Anterior cingulate cortex (tissue), 58 donors: Measurements from ENCODE around the gene NANOS2.
"Not testable (repeated sequence)": the region's sequence is repeated elsewhere in the genome, so short reads cannot be mapped to it uniquely, and the experiment has no call there.

ENCODE experiments used
- DNase-seq, 58 donors: peaks; one replicate each; lab custom pipeline; 2025; lab: John Stamatoyannopoulos, UW

NANOS2 gene

DNA sequence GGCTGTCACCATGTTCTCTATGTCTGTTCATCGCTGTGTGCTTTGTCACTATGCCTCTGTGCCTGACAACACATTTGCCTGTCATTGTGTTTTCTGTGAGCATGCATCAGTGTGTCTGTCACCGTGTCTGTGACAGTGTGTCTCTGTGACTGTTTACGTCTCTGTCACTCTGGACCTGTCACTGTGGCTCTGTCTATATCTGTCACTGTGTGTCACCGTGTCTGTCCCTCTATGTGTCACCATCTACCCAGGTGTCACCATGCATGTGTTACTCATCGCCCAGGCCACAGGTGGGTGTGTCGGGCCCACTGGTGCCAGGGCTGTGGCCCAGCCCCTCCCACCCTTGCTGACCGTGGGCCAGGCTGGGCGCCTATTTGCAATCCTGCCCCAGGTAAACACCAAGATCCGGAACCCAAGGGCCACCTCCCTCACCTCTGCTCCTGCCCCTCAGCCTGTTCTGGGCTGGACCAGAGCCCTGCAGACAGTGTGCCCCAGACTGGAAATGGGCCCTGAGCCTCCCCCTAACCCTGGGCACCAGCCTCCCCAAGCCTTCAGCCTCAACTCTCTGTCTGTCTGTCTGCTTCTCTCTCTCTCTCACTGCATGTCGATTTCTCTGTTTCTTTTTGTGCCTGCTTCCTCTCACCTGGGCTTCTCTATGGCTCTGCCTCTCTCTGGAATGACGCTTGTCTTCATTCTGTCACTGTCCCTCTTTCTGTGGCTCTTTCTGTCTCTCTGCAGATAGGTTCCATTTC, 36.4 kb downstream of the NANOS2 start:
- DNase-seq, result no peak

DNA sequence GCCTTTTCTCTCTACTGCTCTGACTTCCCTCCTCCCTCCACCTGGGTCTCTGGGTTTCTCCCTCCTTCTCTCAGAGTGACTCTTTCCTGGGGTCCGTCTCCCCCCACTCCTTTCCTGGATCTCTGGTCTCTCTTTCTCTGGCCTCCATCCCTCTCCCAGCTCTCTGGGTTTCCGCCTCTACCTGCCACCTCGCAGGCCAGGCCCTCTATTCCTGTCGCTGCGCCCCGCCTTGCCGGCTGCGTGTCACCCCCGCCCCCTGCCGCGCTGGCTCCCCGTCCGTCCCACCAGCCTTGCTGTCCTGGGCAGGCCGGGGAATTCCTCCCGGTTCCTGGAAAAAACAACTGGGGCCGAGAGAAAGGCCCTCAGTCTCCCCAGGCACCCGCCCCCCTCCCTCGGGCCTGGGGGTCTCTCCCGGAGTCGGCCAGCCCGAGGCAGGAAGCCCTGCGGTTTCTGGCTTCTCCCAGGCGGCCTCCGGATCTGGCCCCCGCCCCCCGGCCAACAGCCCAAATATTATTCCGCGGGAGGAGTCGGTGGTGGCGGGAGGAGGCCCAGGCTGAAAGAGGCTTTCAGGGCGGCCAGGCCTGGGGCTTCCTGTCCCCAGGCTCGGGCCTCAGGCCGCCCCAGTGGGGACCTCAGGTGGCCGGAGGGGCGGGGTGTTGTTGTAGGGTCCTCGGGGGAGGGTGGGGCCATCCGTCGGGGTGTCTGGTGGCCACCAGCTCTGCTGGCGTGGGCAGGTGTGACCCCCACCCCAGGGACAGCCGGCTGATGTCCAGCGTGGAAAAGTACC, 38.0 kb downstream of the NANOS2 start:
- DNase-seq, result no peak

DNA sequence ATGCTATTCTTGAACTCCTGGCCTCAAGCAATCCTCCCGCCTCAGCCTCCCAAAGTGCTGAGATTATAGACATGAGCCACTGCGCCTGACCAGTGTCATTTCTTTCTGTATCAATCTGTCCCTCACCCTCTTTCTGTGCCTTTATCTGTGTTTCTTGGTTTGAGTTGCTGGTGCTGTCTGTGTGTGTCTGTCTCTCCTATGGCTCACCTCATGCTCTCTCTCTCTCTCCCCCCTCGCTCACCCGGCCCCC, 38.5 kb downstream of the NANOS2 start:
- DNase-seq, result no peak

DNA sequence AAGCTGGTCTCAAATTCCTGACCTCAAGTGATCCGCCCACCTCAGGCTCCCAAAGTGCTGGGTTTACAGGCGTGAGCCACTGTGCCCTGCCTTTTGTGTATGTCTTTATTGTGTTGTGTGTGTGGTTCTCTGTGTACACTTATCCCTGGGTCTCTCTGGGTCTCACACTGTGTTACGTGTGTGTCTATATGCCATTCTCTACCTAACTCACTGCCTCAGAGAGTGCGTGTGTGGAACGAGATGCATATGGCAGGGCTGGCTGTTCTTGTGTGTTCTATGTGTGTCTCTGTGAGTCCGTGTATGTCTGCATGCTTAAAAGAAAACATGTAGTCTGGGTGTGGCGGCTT, 40.0 kb downstream of the NANOS2 start:
- no peak for DNase-seq

GRCh38 chr19:45873219-45873772, 41.3 kb downstream of the NANOS2 start:
- no peak for DNase-seq

DNA sequence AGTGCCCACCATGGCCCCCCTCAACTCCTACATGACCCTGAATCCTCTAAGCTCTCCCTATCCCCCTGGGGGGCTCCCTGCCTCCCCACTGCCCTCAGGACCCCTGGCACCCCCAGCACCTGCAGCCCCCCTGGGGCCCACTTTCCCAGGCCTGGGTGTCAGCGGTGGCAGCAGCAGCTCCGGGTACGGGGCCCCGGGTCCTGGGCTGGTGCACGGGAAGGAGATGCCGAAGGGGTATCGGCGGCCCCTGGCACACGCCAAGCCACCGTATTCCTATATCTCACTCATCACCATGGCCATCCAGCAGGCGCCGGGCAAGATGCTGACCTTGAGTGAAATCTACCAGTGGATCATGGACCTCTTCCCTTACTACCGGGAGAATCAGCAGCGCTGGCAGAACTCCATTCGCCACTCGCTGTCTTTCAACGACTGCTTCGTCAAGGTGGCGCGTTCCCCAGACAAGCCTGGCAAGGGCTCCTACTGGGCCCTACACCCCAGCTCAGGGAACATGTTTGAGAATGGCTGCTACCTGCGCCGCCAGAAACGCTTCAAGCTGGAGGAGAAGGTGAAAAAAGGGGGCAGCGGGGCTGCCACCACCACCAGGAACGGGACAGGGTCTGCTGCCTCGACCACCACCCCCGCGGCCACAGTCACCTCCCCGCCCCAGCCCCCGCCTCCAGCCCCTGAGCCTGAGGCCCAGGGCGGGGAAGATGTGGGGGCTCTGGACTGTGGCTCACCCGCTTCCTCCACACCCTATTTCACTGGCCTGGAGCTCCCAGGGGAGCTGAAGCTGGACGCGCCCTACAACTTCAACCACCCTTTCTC, 42.3 kb downstream of the NANOS2 start:
- DNase-seq, result no peak

- DNase-seq, result no peak
Observed at GRCh38 chr19:45870798-45871197, 43.8 kb downstream of the NANOS2 start.

GRCh38 chr19:45867241-45867640, 47.3 kb downstream of the NANOS2 start:
- DNase-seq, result not testable (repeated sequence)

DNA sequence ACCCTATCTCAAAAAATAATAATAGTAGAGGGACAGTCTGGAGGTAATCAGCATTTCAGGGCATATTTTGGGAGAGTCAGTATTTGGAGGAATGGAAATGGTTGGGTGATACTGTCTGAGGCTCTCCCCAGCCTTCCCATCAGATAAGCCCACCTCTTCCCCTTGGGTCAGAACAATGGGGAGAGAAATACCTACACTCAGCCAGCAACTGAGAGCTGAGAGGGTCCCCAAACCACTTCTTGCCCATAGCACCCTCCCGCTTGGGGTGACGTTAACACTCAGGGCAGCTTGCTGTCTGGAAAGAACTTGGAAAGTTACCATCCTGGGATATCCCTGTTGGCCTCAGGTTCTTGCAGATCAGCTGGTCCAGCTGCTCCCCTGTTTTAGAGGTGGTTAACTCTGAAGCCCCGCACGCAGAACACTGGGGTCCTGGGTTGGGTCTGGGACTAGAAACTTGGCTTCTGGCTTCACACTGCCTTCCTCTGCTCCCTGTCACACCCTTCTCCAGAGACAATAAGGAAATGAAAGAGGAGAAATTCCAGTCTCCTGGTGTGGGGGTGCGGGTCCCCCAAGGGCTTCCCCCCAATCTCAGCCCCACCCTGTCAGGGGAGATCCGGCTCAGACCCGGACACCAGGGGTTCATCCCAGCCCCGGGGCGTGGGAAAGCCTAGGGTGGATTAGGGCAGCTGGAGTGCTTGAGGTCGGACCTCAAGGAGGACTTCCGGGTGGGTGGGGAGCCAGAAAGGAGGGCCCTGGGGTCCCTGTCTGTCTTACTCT, 48.0 kb downstream of the NANOS2 start:
- no peak for DNase-seq

- no peak for DNase-seq
Observed at GRCh38 chr19:45865269-45865948, 49.2 kb downstream of the NANOS2 start.

- no peak for DNase-seq
Observed at GRCh38 chr19:45864629-45865082, 49.9 kb downstream of the NANOS2 start.

GRCh38 chr19:45863840-45864628, 50.5 kb downstream of the NANOS2 start, which contains the start of gene FOXA3:
TSS of gene FOXA3 (plus strand) at chr19:45864326. CDS start at chr19:45864457, 131 bp downstream.
- peak in 5 of 58 donors; percentile 9 to 35 (median 20) for DNase-seq

- peak in 1 of 58 donors; percentile 44 for DNase-seq
Observed at GRCh38 chr19:45863335-45863839, 51.2 kb downstream of the NANOS2 start.
